Endothelial cell of umbilical vein (primary cell): ENCODE measurements around the gene PEMT. TPM values are rescaled to one million over a fixed set of nuclear protein-coding genes. Genes with fewer than 3 reads are reported as not detected.

Experiments
- BruUV-seq: library from RNA; stranded (reverse); fragments of 400-500 nt; replicated peaks from 2 replicates; lab custom pipeline; 2021; lab: Mats Ljungman, UMichigan
- CTCF ChIA-PET: fragments of 300-600, 350-600 bp; sonication (Branson Sonifier 250); formaldehyde crosslinking; loops from one replicate; lab custom pipeline; 2021; ENCODE audit warnings: antibody characterized with exemption, inconsistent platforms; lab: Charles Lee
- POLR2A ChIA-PET: fragments of 300-600, 350-600 bp; sonication (Branson Sonifier 250); formaldehyde crosslinking; loops from one replicate; lab custom pipeline; 2021; ENCODE audit warnings: antibody characterized with exemption, inconsistent platforms; lab: Charles Lee
- DNase-seq: peaks from one replicate; pipeline ENCODE4 v3.0.0-alpha.2; 2011; ENCODE audit warnings: low read depth, low spot score
- FAIRE-seq: peaks from 2 replicates; lab custom pipeline; 2011; peaks lifted over from hg19 to GRCh38; lab: Jason Lieb, UNC
- H2AFZ ChIP-seq: 2 replicates; pipeline ENCODE4 v1.6.0; 2012; ENCODE audit warnings: low read depth, low read length, control low read depth, inconsistent platforms
- H3K27ac ChIP-seq: 2 replicates; pipeline ENCODE4 v1.5.1; 2011; ENCODE audit warnings: low read depth, mild to moderate bottlenecking, control low read depth, low read length, moderate library complexity; ENCODE audit not compliant: insufficient read depth
- H3K27me3 ChIP-seq, 2 experiments: 2 replicates each; pipeline versions ENCODE4 v1.6.0 to v1.6.1; 2011; ENCODE audit warnings: low read length in 2 of 2, mixed read lengths in 1 of 2; ENCODE audit not compliant: control insufficient read depth in 2 of 2, insufficient read depth in 2 of 2
- H3K36me3 ChIP-seq, 2 experiments: 2 replicates in 1 of 2; 3 replicates in 1 of 2; pipeline ENCODE4 v1.5.1; 2011; ENCODE audit warnings: low read length in 2 of 2, mild to moderate bottlenecking in 1 of 2, moderate library complexity in 1 of 2; ENCODE audit not compliant: control insufficient read depth in 2 of 2, insufficient read depth in 2 of 2; ENCODE audit errors: extremely low read depth in 1 of 2
- H3K4me1 ChIP-seq: 3 replicates; pipeline ENCODE4 v1.5.1; 2011; ENCODE audit warnings: mild to moderate bottlenecking, low read length; ENCODE audit not compliant: control insufficient read depth, insufficient read depth; ENCODE audit errors: extremely low read depth
- H3K4me2 ChIP-seq: 2 replicates; pipeline ENCODE4 v1.6.1; 2011; ENCODE audit warnings: low read length, control low read depth, mixed read lengths; ENCODE audit not compliant: insufficient read depth
- H3K4me3 ChIP-seq, 3 experiments: fragments of 200-600 bp in 1 of 3; sonication (generic), shearing (Covaris generic) in 1 of 3; replicated peaks in 1 of 3; 2 replicates each; pipeline ENCODE4 v1.5.1; 2011 to 2016; ENCODE audit warnings: control low read depth in 3 of 3, low read length in 3 of 3, mild to moderate bottlenecking in 2 of 3, inconsistent platforms in 1 of 3, low read depth in 1 of 3, moderate library complexity in 1 of 3; ENCODE audit not compliant: insufficient read depth in 1 of 3
- H3K79me2 ChIP-seq: 2 replicates; pipeline ENCODE4 v1.6.0; 2012; ENCODE audit warnings: low read length, inconsistent platforms; ENCODE audit not compliant: control insufficient read depth, insufficient read depth
- H3K9ac ChIP-seq: replicated peaks from 2 replicates; pipeline ENCODE3; 2011; ENCODE audit warnings: low read length, control low read depth; ENCODE audit not compliant: insufficient read depth; ENCODE audit errors: extremely low read depth
- H3K9me1 ChIP-seq: replicated peaks from 3 replicates; pipeline ENCODE4 v1.6.0; 2011; ENCODE audit warnings: mild to moderate bottlenecking, low read length; ENCODE audit not compliant: control insufficient read depth, insufficient read depth; ENCODE audit errors: extremely low read depth
- H3K9me3 ChIP-seq: replicated peaks from 2 replicates; pipeline ENCODE4 v1.5.1; 2012; ENCODE audit warnings: low read length, inconsistent platforms; ENCODE audit not compliant: control insufficient read depth, insufficient read depth
- H4K20me1 ChIP-seq: replicated peaks from 2 replicates; pipeline ENCODE3; 2011; ENCODE audit warnings: mild to moderate bottlenecking, low read length; ENCODE audit not compliant: control insufficient read depth, insufficient read depth; ENCODE audit errors: extremely low read depth
- EZH2 ChIP-seq: IDR thresholded peaks from 2 replicates; pipeline ENCODE4 v1.6.1; 2012; ENCODE audit warnings: borderline replicate concordance, low read depth, mild to moderate bottlenecking, moderate library complexity, low read length, inconsistent platforms; ENCODE audit not compliant: severe bottlenecking
- FOS ChIP-seq: IDR thresholded peaks from 2 replicates; pipeline ENCODE4 v1.6.1; 2011; ENCODE audit warnings: mild to moderate bottlenecking, low read length, moderate library complexity, borderline replicate concordance; ENCODE audit not compliant: insufficient read depth
- GATA2 ChIP-seq: IDR thresholded peaks from 2 replicates; pipeline ENCODE4 v1.7.0; 2011; ENCODE audit warnings: low read depth, mild to moderate bottlenecking, moderate library complexity, mixed read lengths, low read length; ENCODE audit not compliant: insufficient read length, insufficient read depth
- JUN ChIP-seq: IDR thresholded peaks from 2 replicates; pipeline ENCODE4 v1.6.1; 2011; ENCODE audit warnings: borderline replicate concordance, low read depth; ENCODE audit not compliant: insufficient read length, insufficient read depth
- MYC ChIP-seq: IDR thresholded peaks from one replicate; pipeline ENCODE4 v1.6.1; 2011; ENCODE audit warnings: mild to moderate bottlenecking, low read depth, low read length
- POLR2A ChIP-seq: IDR thresholded peaks from 2 replicates; pipeline ENCODE4 v1.6.1; 2012; ENCODE audit warnings: low read depth, mild to moderate bottlenecking, control low read depth, low read length
- POLR2AphosphoS5 ChIP-seq: IDR thresholded peaks from 2 replicates; pipeline ENCODE4 v1.6.1; 2012; ENCODE audit warnings: low read depth, mild to moderate bottlenecking, control low read depth, low read length, moderate library complexity; ENCODE audit not compliant: insufficient read depth
- dilution Hi-C: fragments of 300-500 bp; cut with MboI; formaldehyde crosslinking; loops from one replicate; pipeline ENCODE4 v1.15.0; 2019; ENCODE audit warnings: low sequenced_read_pairs; ENCODE audit not compliant: extremely low pct_ligation_motif_present
- intact Hi-C: fragments of 100-400 bp; cut with micrococcal nuclease; formaldehyde crosslinking; loops from one replicate; pipeline ENCODE4 v1.10.0; 2022
- polyA plus RNA-seq, 4 experiments: library from polyadenylated mRNA; depleted of rRNA in 3 of 4; stranded (reverse) in 3 of 4; unstranded in 1 of 4; fragments of >200 nt; gene quantifications; 2 replicates each; pipeline versions ENCODE4 v1.2.1 to v1.2.3, GENCODE V29; 2011 to 2012; ENCODE audit warnings: missing spikeins in 1 of 4
- total RNA-seq: library from RNA; stranded (reverse); gene quantifications from 2 replicates; pipeline ENCODE4 v1.2.3, GENCODE V29; 2021
- TF ChIP-seq, protein P1 (sequence below): IDR thresholded peaks from 2 replicates; pipeline ENCODE4 v1.6.1; 2011; ENCODE audit not compliant: insufficient read depth, insufficient read length
- TF ChIP-seq, protein P2 (sequence below), 2 donors: IDR thresholded peaks; 1 replicate in 1 of 2; 2 replicates in 1 of 2; pipeline ENCODE4 v1.5.1; 2011; ENCODE audit warnings: low read length in 2 of 2, mild to moderate bottlenecking in 2 of 2, moderate library complexity in 2 of 2, control low read depth in 1 of 2, inconsistent platforms in 1 of 2, low read depth in 1 of 2; ENCODE audit not compliant: insufficient read depth in 1 of 2; ENCODE audit errors: extremely low read depth in 1 of 2

PEMT gene
- total and polyA plus RNA-seq, 2 donors (not counting 3 experiments of a cell fraction or from before 2014, with no cell fraction given), result 35.1 to 58.4 TPM

DNA sequence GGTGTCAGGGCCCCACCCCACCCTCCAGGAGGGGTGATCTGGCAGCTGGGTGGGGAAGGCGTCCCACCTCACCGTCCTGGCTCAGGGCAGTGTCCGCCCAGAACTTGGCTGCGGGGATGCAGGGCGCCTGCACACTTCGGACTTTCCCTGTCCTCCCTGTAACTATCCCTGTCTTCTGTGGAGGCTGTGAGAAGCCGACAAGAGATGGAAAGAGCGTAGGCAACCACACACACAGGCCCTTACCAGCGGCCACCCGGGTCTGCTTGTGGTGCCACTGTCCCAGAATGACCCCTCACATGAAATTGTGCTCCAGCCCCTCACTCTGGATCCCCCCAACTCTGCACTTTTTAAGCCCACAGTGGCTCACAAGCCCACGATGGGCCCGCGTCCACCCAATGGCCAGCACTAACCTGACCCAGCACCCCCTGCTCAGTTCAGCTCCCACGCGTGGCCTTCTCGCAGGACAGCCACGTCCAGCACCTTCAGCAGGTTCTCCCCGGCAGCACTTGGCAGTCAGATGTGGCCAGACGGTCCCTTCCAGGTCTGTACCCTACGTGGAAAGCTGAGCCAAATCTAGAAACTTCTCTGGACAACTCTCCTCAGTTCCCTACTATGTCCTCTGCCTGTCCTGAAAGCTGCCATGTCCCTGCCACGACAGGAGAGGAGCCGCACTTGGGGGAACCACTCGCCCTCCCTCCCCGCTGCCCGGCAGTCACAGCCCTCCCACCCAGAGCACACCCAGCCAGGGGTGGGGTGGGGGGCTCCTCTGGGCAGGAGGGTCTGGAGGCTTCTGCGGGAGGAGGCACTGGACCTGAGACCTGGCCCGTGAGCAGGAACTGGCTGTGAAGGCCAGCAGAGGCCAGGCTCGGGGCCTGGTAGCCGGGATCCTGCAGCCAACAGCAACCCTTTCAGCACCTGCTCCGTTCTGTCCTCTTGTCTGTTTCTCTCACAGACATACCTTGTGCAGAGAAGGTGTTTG lies 38.0 kb downstream of the PEMT start:
- no peaks in the 10 kb centered on the region for H4K20me1 ChIP-seq
- no TSS peak for BruUV-seq
- no peaks in the 10 kb centered on the region for H3K36me3 ChIP-seq
- H3K4me1 ChIP-seq, result no peaks in the 10 kb centered on the region
- no peak overlapping the region for H3K4me3 ChIP-seq
- H3K4me2 ChIP-seq, result no peak overlapping the region
- H3K9ac ChIP-seq, result no peak overlapping the region
- FAIRE-seq, result no peak
- no peak for DNase-seq
- no peak for TF ChIP-seq POLR2AphosphoS5
- no peak for TF ChIP-seq POLR2A
- TF ChIP-seq, protein P1, sequence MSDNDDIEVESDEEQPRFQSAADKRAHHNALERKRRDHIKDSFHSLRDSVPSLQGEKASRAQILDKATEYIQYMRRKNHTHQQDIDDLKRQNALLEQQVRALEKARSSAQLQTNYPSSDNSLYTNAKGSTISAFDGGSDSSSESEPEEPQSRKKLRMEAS, result no peak
- TF ChIP-seq JUN, result no peak
- no peak for TF ChIP-seq GATA2
- TF ChIP-seq, protein P2, sequence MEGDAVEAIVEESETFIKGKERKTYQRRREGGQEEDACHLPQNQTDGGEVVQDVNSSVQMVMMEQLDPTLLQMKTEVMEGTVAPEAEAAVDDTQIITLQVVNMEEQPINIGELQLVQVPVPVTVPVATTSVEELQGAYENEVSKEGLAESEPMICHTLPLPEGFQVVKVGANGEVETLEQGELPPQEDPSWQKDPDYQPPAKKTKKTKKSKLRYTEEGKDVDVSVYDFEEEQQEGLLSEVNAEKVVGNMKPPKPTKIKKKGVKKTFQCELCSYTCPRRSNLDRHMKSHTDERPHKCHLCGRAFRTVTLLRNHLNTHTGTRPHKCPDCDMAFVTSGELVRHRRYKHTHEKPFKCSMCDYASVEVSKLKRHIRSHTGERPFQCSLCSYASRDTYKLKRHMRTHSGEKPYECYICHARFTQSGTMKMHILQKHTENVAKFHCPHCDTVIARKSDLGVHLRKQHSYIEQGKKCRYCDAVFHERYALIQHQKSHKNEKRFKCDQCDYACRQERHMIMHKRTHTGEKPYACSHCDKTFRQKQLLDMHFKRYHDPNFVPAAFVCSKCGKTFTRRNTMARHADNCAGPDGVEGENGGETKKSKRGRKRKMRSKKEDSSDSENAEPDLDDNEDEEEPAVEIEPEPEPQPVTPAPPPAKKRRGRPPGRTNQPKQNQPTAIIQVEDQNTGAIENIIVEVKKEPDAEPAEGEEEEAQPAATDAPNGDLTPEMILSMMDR (IDR thresholded peaks at IDR 0.05; ENCODE audit: extremely low read depth in 1 of 2, insufficient read depth in 1 of 2, low read depth in 1 of 2, low read length in 2 of 2), result no peak
- no peak for TF ChIP-seq EZH2
- TF ChIP-seq FOS, result no peak
- no peak for TF ChIP-seq MYC
- no peak overlapping the region for H2AFZ ChIP-seq
- intact Hi-C loops, result no loop called here
- H3K27me3 ChIP-seq, result no peaks in the 10 kb centered on the region
- dilution Hi-C loops, result no loop called here
- ChIA-PET POLR2A (no interaction called here), CTCF (interaction anchor here (1.7 kb wide), 1 partner anchor 15 kb away, joined by 6 read pairs; no protein-coding TSS in a partner anchor)
- H3K27ac ChIP-seq, result no peak overlapping the region
- no peaks in the 10 kb centered on the region for H3K9me3 ChIP-seq
- no peaks in the 10 kb centered on the region for H3K9me1 ChIP-seq
- no peaks in the 10 kb centered on the region for H3K79me2 ChIP-seq
